ES-I3 (cell line): ENCODE results near the gene ADH4.

Source experiments
- H3K36me3 ChIP-seq: 2 replicates; pipeline ENCODE4 v1.6.1; 2013; ENCODE audit warnings: mild to moderate bottlenecking, low read length, control low read depth, moderate library complexity; ENCODE audit not compliant: insufficient read depth
- H3K4me1 ChIP-seq: 2 replicates; pipeline ENCODE4 v1.6.1; 2013; ENCODE audit warnings: mild to moderate bottlenecking, control low read depth, low read length; ENCODE audit not compliant: insufficient read depth
- H3K9ac ChIP-seq: 2 replicates; pipeline ENCODE4 v1.6.1; 2013; ENCODE audit warnings: low read depth, mild to moderate bottlenecking, low read length, moderate library complexity
- H3K9me3 ChIP-seq: 2 replicates; pipeline ENCODE4 v1.6.1; 2013; ENCODE audit warnings: mild to moderate bottlenecking, low read length, moderate library complexity; ENCODE audit not compliant: control insufficient read depth, insufficient read depth

The ADH4 gene

DNA sequence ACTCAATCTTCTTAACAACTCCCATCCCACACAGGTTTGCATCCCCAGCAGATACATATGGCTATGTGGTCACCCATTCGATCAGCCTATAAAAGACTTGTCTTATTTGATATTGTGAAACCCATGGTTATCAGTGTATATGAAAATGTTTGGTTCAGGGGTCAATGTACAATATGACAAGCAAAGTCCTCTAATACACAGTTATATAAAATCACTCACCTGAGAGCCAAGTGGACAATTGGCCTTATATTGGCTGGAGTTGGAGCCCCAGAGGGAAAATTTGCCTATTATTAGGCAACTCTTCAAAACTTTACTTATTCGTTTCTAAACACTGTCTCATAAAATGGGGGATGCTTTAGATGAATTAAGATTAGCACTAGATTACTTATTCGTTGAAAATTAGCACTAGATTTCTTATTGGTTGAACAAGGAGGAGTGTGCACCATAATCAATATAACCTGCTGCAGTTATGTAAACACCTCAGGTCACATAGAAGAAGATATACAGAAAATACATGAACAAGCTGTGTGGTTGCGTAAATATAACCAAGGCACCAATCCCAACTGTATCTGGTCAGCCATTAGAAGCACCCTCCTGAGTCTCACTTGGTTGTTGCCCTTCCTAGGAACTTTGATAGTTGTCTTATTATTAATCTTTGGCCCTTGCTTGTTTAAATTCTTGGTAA, 10.7 kb upstream of the ADH4 start:
- H3K36me3 ChIP-seq = no peaks in the 10 kb centered on the region
- no peaks in the 10 kb centered on the region for H3K4me1 ChIP-seq
- H3K9ac ChIP-seq = no peak overlapping the region
- peaks cover 20% of the 10 kb centered on the region for H3K9me3 ChIP-seq

DNA sequence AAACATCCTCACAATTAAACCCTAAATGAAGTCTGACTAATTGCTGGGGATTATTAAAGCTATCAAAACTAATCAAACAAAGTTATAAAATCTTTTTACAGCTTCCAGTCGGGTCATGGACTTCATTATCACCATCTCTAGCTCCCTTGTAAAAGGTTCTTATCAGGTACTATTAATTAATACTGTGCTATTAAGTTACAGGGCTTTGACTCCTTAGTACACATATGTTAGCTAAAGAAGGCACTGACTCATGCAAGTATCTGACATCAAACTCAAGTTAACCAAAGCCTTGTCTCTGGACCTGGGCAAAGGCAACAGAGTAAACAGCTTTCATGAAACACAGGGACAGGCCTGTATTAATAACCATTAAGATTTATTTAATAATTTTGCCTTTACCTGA, 7.9 kb upstream of the ADH4 start:
- peaks cover 22% of the 10 kb centered on the region for H3K9me3 ChIP-seq
- no peaks in the 10 kb centered on the region for H3K36me3 ChIP-seq
- H3K4me1 ChIP-seq = no peaks in the 10 kb centered on the region
- H3K9ac ChIP-seq = no peak overlapping the region

DNA sequence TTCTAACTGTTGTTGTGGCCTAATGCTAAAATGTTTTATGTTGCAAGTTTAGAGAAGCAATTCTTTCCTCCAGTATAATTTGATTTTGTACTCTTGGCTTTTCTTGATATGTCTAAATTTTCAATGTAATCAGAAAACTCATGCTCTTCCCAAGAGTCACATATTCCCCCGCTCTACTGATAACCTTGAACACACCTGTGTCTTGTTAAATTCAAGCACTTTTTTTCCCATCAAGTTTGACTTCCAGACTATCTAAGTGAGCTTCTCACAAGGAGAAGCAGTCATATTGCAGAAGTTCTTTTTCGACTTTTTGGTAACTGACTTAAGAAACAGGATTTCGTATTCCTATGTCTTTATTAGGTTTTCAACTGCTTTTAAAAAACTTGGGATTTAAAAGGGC, 7.4 kb upstream of the ADH4 start:
- H3K9ac ChIP-seq = no peak overlapping the region
- peaks cover 22% of the 10 kb centered on the region for H3K9me3 ChIP-seq
- H3K36me3 ChIP-seq = no peaks in the 10 kb centered on the region
- H3K4me1 ChIP-seq = no peaks in the 10 kb centered on the region

DNA sequence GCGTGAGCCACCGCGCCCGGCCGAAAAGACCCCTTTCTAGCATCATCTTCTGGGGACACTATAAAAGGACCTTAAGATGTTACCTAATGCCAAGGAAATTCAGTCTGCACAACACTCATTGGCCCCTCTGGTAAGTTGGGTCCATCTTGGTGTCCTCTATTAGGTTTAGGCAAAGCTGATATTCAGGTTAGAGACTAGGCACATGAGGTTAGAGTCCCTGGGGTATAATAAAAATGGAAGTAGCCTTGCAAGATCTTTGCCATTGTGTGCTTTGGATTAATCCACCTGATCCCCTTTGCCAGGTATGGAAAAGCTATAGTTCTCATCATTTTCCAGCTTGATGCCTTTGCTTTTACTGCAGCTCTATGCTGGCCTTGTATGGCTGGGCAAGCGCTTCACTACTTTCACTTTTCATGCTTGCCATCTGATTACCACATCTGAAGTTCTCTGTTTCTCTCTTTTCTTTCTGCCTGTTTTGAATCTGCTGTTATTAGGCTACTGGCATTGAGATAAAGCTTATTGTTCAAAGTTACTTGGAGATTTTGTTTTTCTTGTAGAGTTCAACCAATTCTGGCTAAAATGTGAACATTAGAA, 5.4 kb upstream of the ADH4 start:
- H3K4me1 ChIP-seq = no peaks in the 10 kb centered on the region
- H3K9ac ChIP-seq = no peak overlapping the region
- H3K36me3 ChIP-seq = no peaks in the 10 kb centered on the region; the same call in 1 of the 2 replicates
- H3K9me3 ChIP-seq = peaks cover 22% of the 10 kb centered on the region

DNA sequence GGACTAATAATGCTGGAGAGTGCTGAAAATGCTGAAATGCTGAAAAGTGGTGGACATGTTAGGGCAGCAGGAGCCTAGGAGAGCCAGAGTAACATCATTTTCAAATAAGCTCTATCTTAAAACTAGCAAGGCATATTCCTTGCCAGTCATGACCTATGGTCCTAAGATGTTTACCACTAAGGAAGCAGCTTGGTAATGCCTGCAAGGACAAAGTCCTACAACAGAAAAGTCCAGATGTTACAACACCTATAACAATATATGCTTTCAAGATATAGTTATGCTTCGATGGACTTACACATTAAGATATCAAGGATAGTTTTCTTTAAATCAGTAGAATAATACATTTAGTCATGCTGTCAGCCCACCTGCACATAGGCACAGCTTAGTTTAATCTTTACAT, 4.5 kb upstream of the ADH4 start:
- Histone ChIP-seq H3K36me3 (no peaks in the 10 kb centered on the region; the same call in 1 of the 2 replicates), H3K4me1 (no peaks in the 10 kb centered on the region), H3K9me3 (peaks cover 22% of the 10 kb centered on the region), H3K9ac (no peak overlapping the region)

DNA sequence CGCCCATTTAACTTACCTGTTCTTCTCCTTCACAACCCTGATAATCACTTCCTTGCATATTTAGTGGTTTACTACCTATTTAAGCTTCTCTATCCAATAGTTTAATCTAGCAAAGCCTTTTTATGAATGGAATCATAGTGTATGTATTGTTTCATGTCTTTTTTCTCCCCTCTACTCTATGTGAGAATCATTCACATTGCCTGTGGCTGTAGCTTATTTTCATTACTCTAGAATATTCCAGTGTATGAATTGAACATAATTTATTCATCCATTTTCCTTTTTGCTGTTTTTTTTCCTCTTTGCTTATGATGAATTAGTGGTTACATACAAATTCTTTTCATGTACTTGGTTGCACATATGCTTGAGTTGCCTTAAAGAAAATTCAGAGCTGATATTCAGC, 490 bp upstream of the ADH4 start:
- no peaks in the 10 kb centered on the region; the same call in 1 of the 2 replicates for H3K36me3 ChIP-seq

DNA sequence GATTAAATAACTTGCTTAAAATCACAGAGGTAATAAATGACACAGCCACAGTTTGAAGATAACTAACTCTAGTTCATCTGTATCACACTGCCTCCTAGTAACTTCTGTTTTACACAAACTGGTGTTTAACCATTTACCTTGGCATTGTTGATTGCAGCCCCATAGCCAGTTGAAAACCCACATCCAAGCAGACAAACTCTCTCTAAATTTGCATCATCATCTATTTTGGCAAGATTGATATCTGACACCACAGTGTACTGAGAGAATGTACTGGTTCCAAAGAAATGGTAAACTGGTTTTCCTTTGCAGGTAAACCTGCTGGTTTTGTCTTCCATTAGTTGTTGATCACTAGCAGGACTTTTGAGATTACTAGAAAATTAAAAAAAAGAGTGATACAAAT, 7.8 kb downstream of the ADH4 start:
- Histone ChIP-seq H3K9me3 (no peaks in the 10 kb centered on the region), H3K9ac (no peak overlapping the region), H3K36me3 (no peaks in the 10 kb centered on the region), H3K4me1 (no peaks in the 10 kb centered on the region)

More for the DNA sequence above, 490 bp upstream of the ADH4 start:
- H3K9me3 ChIP-seq = peaks cover 3% of the 10 kb centered on the region; the same call in 1 of the 2 replicates
- H3K4me1 ChIP-seq = no peaks in the 10 kb centered on the region
- no peak overlapping the region for H3K9ac ChIP-seq

DNA sequence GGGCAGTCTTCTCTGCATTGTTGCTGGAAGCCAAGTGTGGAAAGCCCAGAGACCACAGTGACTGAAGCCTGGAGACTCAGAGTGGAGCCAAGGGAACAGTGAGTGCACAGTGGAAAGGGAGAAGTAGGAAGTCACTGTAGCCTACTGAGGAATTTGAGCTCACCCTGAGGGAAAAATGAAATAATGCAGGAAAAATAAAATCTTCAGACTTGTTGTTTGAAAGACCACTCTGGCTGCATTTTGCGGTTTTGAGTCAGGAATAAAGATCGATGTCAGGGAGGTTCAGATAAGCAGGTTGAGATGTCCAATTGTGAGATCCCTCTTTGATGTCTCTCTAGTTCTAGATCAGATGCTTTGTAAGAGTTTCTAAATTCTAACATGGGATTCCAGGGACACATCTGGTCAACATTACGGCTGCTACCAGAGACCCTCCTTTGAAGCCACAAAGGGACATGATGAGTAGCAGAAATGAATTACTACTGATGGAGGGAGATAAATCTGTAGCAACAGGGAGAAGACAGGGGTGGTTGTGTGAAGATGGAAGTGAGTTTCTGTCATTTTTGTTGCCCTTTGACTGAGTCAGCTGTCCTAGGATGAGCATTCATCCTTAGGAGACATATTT, 8.4 kb downstream of the ADH4 start:
- Histone ChIP-seq H3K4me1 (no peaks in the 10 kb centered on the region), H3K9me3 (no peaks in the 10 kb centered on the region), H3K9ac (no peak overlapping the region), H3K36me3 (no peaks in the 10 kb centered on the region)

DNA sequence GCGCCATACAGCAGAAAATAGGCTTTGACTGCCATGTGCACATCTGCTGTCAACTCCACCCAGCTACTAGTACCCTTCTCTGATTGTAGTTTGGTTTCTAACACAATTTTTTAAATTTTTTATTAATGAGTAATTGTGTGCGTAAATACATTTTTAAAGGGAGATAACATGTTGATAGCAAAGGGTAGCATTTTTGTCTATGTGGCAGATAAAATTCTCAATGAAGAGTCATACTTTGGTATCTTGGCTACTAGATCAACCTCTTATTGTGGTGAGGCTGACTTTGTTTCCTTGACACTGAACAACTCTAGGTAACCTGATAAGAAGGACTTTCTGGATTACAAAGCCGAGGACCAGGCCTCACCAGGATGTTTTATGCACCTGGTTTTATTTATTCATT, 9.5 kb downstream of the ADH4 start:
- H3K36me3 ChIP-seq = no peaks in the 10 kb centered on the region
- H3K9me3 ChIP-seq = peaks cover 6% of the 10 kb centered on the region
- no peaks in the 10 kb centered on the region for H3K4me1 ChIP-seq
- no peak overlapping the region for H3K9ac ChIP-seq

DNA sequence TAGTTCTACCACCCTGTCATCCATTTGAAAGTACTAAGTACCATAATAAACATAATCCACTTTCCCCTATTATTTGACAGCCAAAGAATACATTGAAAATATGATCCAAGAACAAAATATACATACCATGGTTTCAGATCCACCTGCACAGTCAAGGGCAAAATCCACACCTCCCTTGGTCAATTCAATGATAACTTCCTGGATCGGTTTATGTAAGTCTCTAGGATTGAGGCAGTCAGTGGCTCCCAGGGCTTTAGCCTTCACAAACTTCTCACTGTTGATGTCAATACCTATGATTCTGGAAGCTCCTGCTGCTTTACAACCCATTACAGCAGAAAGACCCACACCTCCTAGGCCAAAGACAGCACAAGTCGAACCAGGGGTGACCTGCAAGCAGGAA, 12.7 kb downstream of the ADH4 start:
- no peak overlapping the region for H3K9ac ChIP-seq
- H3K36me3 ChIP-seq = no peaks in the 10 kb centered on the region
- peaks cover 9% of the 10 kb centered on the region for H3K9me3 ChIP-seq
- no peaks in the 10 kb centered on the region for H3K4me1 ChIP-seq

DNA sequence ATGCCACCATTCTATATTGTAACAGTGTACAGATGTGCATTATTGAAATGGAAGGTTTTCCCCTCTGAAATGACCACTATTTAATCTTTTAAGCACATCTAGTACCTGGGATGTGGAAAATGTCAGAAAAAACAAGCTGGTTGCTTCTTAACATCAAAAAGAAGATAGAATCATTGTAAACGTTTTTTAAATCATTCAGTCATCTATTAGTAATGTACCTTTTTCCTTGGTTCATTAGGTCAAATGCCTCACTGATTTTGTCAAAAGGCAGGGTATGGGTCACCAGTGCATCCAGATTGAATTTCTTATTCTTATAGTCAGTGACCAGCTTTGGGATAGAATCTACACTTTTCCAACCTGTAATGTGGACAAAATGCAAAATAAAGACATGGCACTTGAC, 17.7 kb downstream of the ADH4 start:
- Histone ChIP-seq H3K36me3 (no peaks in the 10 kb centered on the region), H3K9ac (no peak overlapping the region), H3K4me1 (no peaks in the 10 kb centered on the region), H3K9me3 (peaks cover 9% of the 10 kb centered on the region)

DNA sequence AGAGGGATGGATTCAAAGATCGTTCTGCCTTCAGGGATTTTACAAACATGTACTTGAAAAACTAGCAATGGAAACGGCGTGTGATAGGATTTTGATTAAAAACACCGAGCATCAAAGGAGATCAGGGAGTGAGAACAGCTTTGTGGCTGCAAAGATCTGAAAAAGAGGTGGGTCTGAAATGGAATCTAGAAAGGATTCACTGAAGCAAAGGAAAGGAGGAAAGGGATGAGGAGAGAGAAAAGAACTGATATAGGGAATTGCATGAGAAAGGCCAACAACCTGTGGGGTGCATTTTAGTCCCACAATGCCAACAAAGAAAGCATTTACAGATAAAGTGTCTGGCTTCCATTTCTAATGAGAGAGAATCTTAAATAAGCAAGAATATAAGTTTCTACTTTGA, 23.1 kb downstream of the ADH4 start:
- Histone ChIP-seq H3K36me3 (no peaks in the 10 kb centered on the region), H3K4me1 (no peaks in the 10 kb centered on the region), H3K9ac (no peak overlapping the region), H3K9me3 (no peaks in the 10 kb centered on the region; the same call in 1 of the 2 replicates)

DNA sequence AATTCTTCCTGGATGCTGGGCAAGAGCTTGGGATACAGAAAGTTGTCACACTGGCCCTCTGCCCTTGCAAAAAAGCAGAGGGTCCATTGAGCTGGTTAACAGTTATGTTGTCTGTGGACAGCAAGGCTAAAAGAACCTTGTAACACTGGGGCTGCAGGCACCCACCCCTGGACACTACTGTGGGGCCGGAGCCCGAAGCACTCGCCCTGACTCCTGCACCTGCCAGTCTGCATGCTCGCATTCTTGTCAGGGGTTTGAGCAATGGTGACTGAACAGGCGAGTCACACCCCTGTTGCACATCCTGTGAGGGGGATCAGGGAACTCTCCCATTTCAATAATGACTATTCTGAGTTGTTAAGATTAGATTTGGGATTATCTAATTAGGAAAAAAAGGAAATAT, 23.6 kb downstream of the ADH4 start:
- Histone ChIP-seq H3K36me3 (no peaks in the 10 kb centered on the region), H3K9me3 (no peaks in the 10 kb centered on the region), H3K9ac (no peak overlapping the region), H3K4me1 (no peaks in the 10 kb centered on the region)

DNA sequence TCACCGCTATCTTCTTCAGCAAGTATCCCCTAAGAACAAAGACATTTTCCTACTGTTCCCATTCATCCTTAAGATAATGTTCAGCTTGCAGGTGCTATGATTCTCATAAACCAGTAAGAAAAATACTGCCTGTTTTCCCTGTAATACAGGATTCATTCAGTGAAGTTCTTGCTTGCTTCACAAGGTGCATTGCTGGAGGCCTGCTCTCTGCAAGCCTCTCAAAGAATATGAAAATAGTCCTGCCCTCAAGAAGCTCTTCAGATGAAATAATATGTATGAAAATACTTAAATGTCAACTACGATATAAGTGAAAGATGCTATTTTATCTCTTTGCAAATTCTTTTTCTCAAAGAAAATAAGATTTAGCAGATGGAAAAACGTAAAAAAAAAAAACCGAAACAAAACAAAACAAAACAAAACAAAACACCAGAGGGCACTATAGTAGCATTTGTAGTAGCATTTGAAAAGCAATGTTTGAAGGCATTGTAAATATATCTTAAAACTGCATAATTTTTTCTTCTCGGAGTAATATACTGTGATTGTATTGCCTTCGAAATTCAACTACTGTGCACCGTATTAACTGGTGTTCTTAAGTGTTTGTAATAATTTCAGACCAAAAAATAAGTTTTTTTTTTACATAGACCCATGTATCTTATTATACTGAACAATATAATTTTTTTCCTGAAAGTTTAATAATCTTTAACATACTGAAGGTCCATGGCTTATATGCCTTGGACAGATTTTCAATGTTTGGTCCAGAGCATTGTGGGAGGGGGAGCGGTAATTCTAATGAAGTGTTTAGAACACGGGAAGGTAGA, 26.0 kb downstream of the ADH4 start:
- H3K9me3 ChIP-seq = no peaks in the 10 kb centered on the region
- no peak overlapping the region for H3K9ac ChIP-seq
- no peaks in the 10 kb centered on the region for H3K4me1 ChIP-seq
- H3K36me3 ChIP-seq = no peaks in the 10 kb centered on the region
